Measurements from ENCODE around the gene BMI1. TPM values are rescaled to one million over a fixed set of nuclear protein-coding genes. Genes with fewer than 3 reads are reported as not detected.

The BMI1 gene
- total RNA-seq, 1 experiment from 2014 or later, result 81.1 TPM

GRCh38 chr10:22364407-22365140 is 43.7 kb downstream of the BMI1 start:
- TF ChIP-seq CEBPB (IDR thresholded peaks at IDR 0.05; ENCODE audit: low read depth), result no peak
- TF ChIP-seq RAD21 (IDR thresholded peaks at IDR 0.05; ENCODE audit: low read depth), result no peak
- no peak for TF ChIP-seq REST (IDR thresholded peaks at IDR 0.05; ENCODE audit: low read depth)
- no peak for TF ChIP-seq CBX3 (IDR thresholded peaks at IDR 0.05; ENCODE audit: low read depth)
- no peak for TF ChIP-seq TCF7L2 (IDR thresholded peaks at IDR 0.05; ENCODE audit: borderline replicate concordance, extremely low read depth, insufficient read depth, insufficient read length)
- TF ChIP-seq FOSL1 (IDR thresholded peaks at IDR 0.05; ENCODE audit: low read depth), result no peak
- no peak for TF ChIP-seq JUND (IDR thresholded peaks at IDR 0.05)
- TF ChIP-seq SIN3A (IDR thresholded peaks at IDR 0.05; ENCODE audit: low read depth), result no peak
- no peaks in the 10 kb centered on the region for H4K20me1 ChIP-seq (ENCODE audit: insufficient read depth)
- no peaks in the 10 kb centered on the region for H3K36me3 ChIP-seq (ENCODE audit: control insufficient read depth in 1 of 2, insufficient read depth in 2 of 2, low read length in 2 of 2)
- H3K79me2 ChIP-seq (ENCODE audit: insufficient read depth, low read length), result no peaks in the 10 kb centered on the region
- H3K4me1 ChIP-seq (ENCODE audit: control insufficient read depth in 1 of 2, insufficient read depth in 2 of 2, low read length in 2 of 2), result no peaks in the 10 kb centered on the region
- no peak overlapping the region for H3K9ac ChIP-seq (ENCODE audit: low read length)
- no TSS peak for BruUV-seq (replicated peaks)
- intact Hi-C loops (cut with micrococcal nuclease), result no loop called here
- no peak overlapping the region for H3K4me2 ChIP-seq (ENCODE audit: low read length)
- RAD21 ChIA-PET (ENCODE audit: low non-redundant PET in 1 of 2, low total read pairs in 2 of 2, uncharacterized antibody in 2 of 2, unreplicated experiment in 2 of 2), result no interaction called here
- H3K4me3 ChIP-seq (replicated peaks in 1 of 2; ENCODE audit: low read depth in 1 of 2, low read length in 2 of 2), result no peak overlapping the region
- POLR2A ChIA-PET, result no interaction called here
- DNase-seq (ENCODE audit: low read depth, low spot score) (no peak), ATAC-seq (no peak)
- no peaks in the 10 kb centered on the region for H3K27me3 ChIP-seq (ENCODE audit: insufficient read depth, low read length)
- no peaks in the 10 kb centered on the region for H3K9me2 ChIP-seq (ENCODE audit: insufficient read depth)
- no peak overlapping the region for H3K27ac ChIP-seq (ENCODE audit: low read depth, low read length)
- CTCF ChIA-PET, result no interaction called here
- no peak overlapping the region for H2AFZ ChIP-seq (ENCODE audit: low read depth, low read length, poor library complexity, severe bottlenecking)
- H3K9me3 ChIP-seq (ENCODE audit: control insufficient read depth in 1 of 2, insufficient read depth in 1 of 2, low read depth in 1 of 2, low read length in 2 of 2), result no peaks in the 10 kb centered on the region
